ENCODE data around the gene CHST4.
"Not testable (repeated sequence)": the region's sequence is repeated elsewhere in the genome, so short reads cannot be mapped to it uniquely, and the experiment has no call there.

Gene CHST4

GRCh38 chr16:71570144-71570543 is 43.9 kb downstream of the CHST4 start:
- no peak for DNase-seq (ENCODE audit: low read depth)

- DNase-seq (ENCODE audit: low read depth): no peak
Measured at GRCh38 chr16:71572497-71573116, 46.4 kb downstream of the CHST4 start.

GRCh38 chr16:71573387-71574094 is 47.3 kb downstream of the CHST4 start:
- no peak for DNase-seq (ENCODE audit: low read depth)

- no peak for DNase-seq (ENCODE audit: low read depth)
Measured at GRCh38 chr16:71574702-71575101, 48.5 kb downstream of the CHST4 start.

- no peak for DNase-seq (ENCODE audit: low read depth)
Measured at GRCh38 chr16:71576971-71577370, 50.7 kb downstream of the CHST4 start, which contains the start of gene TAT. Gene TAT, minus strand, starts transcription at chr16:71577092. Its CDS starts 677 bp downstream, at chr16:71576415.

- not testable (repeated sequence) for DNase-seq (ENCODE audit: low read depth)
Measured at GRCh38 chr16:71582553-71582848, 56.3 kb downstream of the CHST4 start.

- DNase-seq (ENCODE audit: low read depth): no peak
Measured at GRCh38 chr16:71584543-71585317, 58.5 kb downstream of the CHST4 start.

GRCh38 chr16:71585318-71585703 is 59.1 kb downstream of the CHST4 start:
- no peak for DNase-seq (ENCODE audit: low read depth)
